GM19463 (cell line): ENCODE data around the gene AK8.

Experiments
- ATAC-seq: cut with Tn5 transposase; IDR thresholded peaks from one replicate; pipeline ENCODE4 v1.9.1; 2021; ENCODE audit warnings: mild to moderate bottlenecking, moderate library complexity; ENCODE audit not compliant: unreplicated experiment

AK8 gene

DNA sequence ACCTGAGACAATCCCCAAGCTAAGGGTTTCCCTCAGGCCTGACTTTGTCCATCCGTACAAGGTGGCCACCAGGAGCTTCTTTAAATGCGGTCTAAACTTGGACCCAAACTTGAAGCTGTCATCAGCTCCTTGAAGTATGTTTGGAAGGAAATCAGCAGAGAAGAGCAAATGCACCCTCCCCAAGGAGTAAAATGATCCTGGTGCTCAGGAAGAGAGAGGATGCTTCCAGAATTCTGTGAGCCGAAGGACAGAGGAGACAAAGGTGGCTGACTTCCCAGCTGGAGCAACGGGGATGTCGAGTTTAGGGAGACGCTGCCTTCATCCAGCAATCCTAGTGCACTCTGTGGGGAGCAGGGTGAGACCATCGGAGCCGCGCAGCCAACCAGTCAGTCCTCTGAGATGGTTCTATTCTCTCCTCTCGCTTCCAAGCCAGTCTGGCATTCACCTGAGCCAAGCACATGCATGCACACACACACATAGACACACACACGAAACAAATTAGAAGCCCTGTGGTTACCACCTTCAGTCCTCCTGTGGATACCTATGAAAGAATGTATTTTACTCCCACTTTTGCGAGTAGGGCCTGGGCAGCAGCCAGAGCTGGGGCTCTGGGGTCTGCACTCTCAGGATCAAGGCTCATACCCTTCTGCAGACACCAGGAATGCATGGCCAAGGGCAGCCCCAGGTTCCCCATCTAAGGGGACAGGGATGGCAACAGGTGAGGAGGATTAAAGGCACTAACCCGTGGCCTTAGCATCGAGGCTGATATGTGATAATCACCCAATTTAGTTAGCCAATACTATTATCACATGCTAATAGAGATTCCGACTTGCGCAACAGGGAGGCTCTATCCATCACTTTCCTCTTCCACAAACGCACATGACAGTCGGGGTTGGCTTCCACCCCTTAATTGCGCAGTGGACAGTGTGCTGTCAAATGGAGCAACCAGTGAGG is 132.1 kb downstream of the AK8 start:
- no peak for ATAC-seq

- ATAC-seq = no peak
Observed at GRCh38 chr9:132744881-132745755, 133.0 kb downstream of the AK8 start.

DNA sequence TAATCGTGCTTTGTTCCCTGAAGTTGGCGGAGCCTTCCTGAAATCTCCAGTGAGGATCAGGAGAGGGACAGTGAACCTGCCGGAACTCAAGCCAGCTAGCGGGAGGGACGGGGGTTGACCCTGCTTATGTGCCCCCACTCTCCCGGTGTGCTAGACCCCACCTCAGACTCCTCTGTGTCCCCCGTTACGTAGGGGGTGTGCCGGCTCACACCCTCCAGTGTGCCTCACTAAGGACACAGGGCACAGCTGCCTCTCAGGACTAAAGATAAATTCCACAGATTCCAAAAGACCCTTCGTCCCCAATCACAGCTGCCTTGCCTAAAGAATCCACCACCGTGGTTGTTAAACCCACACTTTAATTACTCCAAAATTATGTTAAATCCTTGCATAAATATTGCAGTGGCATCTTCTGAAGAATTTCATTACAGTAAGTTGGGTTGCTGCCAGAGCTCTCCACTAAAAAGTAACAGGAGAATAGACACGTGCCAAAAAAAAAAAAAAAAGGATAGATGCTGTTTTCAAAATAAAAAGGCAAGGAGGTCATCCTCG is 134.1 kb downstream of the AK8 start:
- no peak for ATAC-seq

- ATAC-seq = no peak
Observed at GRCh38 chr9:132742821-132743311, 135.2 kb downstream of the AK8 start.

DNA sequence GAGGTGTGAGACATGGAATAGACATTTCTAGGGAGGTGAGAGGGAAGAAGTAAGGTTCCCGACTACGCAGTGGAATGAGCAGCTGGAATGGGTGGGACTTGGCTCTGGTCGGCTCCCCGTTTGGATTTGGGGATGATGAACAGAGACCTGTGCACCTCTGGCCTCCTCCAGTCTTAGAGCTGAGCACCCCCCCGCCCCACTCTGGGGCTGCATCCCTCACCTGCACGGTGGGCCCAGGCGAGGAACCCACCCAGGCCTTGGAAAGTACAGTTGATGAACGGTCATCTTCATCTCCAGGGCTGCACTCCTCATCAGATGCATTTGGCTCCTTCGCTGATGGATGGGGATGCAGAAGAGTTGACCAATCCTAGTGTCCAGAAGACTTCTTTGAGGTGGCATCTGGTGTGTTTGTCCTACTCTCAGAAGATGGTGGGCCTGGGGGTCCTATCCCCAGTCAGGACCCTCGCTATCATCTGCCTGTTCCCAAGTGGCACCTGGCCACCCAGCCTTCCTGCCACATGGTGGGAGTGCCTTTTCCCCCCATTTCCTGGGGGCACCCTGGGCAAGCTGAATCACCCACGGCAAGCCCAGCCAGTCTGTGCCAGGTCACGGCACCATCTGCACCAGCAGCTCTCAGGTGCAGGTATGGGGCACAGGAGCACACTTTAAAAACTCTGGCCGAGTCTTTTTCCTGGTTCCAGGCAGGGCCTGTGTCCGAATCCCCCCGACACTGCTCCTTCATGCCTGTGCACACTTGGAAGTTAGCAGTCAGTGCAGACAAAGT is 137.4 kb downstream of the AK8 start:
- ATAC-seq = no peak

DNA sequence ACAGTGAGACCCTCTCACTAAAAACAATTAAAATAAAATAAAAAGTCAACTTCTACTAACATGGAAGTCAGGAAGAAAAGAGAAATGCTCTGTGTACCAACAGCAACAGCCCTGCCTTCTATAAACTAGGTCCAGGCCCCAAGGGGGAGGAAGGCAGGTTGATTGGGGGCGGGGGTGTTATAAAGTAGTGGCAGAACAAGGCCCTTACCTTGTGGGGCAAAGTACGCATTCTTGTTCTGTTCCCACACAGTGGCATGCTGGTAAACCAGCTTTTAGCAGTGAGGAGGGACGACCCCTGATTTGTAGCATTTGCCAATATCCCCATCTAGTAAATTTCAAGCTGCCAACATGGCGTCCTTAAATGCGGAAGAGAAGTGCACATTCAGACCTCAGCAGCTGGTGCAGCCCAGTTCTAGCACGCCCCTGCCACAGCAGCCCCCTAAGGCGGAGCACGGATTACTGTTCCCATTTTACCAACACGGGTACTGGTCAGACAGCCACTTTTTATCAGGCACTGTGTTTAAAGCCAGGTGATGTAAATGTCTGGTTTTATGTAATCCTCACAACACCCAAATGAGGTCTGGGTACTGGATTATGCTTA is 138.3 kb downstream of the AK8 start:
- no peak for ATAC-seq

GRCh38 chr9:132733260-132733815 is 144.7 kb downstream of the AK8 start:
- no peak for ATAC-seq

GRCh38 chr9:132732326-132733259 is 145.5 kb downstream of the AK8 start:
- no peak for ATAC-seq

DNA sequence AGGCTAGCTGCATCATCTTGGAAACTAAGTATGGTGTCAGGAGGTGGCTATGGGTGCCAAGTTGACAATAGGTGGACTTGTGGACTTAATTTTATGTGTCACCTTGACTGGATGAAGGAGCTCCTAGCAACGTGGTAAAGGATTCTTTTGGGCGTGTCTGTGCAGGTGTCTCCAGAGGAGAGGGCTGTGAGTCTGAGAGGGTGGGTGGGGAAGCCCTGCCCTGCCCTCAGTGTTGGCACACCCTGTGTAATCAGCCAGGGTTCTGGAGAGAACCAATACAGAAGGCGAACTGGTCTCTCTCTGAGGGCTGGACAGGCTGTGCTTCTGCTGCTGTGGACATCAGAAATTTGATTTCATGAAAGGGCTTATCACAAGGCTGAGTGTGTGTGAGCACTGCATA is 146.9 kb downstream of the AK8 start:
- ATAC-seq = no peak

GRCh38 chr9:132730054-132731033 is 147.7 kb downstream of the AK8 start:
- no peak for ATAC-seq

- no peak for ATAC-seq
Observed at GRCh38 chr9:132729235-132729890, 148.7 kb downstream of the AK8 start.

DNA sequence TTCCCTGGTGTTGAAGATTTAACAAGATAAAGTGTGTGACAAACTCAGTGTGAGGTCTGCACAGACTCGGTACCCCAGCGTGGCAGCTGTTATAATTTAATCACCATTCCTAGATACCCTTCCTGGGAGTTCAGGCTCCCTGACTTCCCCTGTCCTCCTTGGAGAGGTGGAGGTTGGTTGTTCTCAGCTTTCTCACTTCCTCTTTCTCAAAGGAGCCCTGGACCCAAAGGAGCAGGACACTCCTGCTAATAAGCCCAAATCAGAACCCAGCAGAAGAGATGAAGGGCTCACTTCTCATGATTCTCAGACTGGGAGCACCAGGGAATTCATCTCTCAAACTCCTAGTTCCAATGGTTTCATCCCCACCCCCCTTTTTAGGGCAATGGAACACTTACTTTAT is 149.6 kb downstream of the AK8 start:
- no peak for ATAC-seq

DNA sequence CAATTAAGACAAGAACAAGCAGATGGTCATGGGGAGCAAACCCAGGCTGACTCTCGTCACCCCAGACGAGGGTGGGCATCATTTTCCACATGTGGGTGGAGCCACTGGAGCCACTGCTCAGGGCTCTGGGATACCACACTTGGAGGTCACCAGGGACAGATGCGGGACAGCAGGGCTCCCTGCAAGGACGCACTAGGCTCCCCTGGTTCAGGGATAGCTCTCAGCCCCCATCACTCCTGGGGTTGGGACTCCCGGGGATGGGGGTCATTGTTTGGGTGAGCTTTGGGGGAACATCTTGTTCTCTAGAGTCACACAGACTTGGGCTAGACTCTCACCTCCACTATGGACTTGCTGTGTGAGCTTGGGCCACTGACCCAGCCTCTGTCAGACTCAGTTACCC is 150.0 kb downstream of the AK8 start:
- ATAC-seq = no peak

- no peak for ATAC-seq
Observed at GRCh38 chr9:132726576-132727130, 151.4 kb downstream of the AK8 start.

DNA sequence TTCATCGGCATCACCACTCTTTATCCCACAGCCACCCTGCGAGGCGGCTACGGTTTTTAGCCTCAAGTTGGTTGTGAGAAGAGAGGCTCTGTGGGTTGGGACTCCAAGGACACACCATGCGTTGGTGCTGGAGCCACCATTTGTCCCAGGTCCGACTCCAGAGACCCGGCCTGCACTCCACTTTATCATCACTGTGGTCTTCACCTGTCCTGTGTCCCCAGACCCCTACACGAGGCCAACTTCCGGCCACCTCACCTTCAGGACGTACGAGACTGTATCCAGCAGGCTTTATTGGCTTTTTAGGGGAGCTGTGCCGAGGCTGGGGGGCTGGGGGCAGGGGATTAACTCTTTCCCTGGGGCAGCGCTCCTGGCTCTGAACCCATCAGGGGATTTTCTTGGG is 152.8 kb downstream of the AK8 start:
- no peak for ATAC-seq

GRCh38 chr9:132723809-132724208 is 154.3 kb downstream of the AK8 start:
- no peak for ATAC-seq

- ATAC-seq = no peak
Observed at GRCh38 chr9:132722564-132723065, 155.5 kb downstream of the AK8 start.
